HG03442 (cell line): ENCODE measurements around the gene ZBTB7A.
"Not testable (repeated sequence)": the region's sequence is repeated elsewhere in the genome, so short reads cannot be mapped to it uniquely, and the experiment has no call there.

Experiments used
- ATAC-seq: cut with Tn5 transposase; IDR thresholded peaks from one replicate; pipeline ENCODE4 v1.9.1; 2021; ENCODE audit warnings: mild to moderate bottlenecking, moderate library complexity; ENCODE audit not compliant: unreplicated experiment

ZBTB7A gene

GRCh38 chr19:3998667-3999412 lies 67.9 kb downstream of the ZBTB7A start:
- ATAC-seq: not testable (repeated sequence)

- ATAC-seq: no peak
Observed at GRCh38 chr19:3995607-3996006, 71.1 kb downstream of the ZBTB7A start.
